CMK (cell line): ENCODE results near the gene CNTN5.

ENCODE experiments used
- DNase-seq: peaks from one replicate; pipeline ENCODE4 v3.0.0-alpha.2; 2010; ENCODE audit warnings: low read depth

CNTN5 gene

GRCh38 chr11:100328626-100329340 lies 1308.0 kb downstream of the CNTN5 start:
- DNase-seq: no peak

- DNase-seq: no peak
Observed at GRCh38 chr11:100329352-100329751, 1308.6 kb downstream of the CNTN5 start.

GRCh38 chr11:100336873-100337272 lies 1316.1 kb downstream of the CNTN5 start:
- no peak for DNase-seq

DNA sequence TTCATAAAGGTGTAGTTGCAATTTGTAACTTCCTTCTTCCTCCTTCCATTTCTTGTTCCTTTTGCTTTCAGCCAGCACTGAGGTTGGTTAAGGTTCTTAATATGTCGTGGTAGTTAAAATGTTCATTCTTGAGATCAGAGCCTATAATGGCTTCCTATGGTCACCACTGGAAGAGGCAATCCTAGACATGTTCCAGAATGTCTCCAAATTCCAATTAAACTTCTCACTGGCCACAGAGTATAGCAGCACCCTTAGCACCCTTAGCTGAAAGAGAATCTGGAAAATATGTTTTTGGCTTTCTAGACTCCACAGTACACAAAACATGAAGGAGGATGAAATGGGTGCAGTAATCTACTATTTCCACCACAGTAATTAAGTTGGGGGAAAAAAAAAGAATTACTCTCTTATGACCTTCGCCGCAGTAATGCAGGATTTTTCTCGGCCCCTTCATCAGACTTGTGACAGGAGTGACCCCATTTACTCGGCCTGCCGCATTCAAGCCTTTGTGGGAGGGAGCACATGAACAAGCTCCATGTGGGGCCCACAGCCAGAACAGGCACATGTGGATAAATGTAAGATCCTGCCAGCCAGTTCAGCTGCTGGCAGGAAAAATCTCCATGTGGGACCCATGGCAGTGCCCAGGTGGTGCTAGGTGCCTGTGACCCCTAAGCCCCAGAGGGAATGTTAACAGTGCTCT lies 1317.5 kb downstream of the CNTN5 start:
- DNase-seq: no peak

DNA sequence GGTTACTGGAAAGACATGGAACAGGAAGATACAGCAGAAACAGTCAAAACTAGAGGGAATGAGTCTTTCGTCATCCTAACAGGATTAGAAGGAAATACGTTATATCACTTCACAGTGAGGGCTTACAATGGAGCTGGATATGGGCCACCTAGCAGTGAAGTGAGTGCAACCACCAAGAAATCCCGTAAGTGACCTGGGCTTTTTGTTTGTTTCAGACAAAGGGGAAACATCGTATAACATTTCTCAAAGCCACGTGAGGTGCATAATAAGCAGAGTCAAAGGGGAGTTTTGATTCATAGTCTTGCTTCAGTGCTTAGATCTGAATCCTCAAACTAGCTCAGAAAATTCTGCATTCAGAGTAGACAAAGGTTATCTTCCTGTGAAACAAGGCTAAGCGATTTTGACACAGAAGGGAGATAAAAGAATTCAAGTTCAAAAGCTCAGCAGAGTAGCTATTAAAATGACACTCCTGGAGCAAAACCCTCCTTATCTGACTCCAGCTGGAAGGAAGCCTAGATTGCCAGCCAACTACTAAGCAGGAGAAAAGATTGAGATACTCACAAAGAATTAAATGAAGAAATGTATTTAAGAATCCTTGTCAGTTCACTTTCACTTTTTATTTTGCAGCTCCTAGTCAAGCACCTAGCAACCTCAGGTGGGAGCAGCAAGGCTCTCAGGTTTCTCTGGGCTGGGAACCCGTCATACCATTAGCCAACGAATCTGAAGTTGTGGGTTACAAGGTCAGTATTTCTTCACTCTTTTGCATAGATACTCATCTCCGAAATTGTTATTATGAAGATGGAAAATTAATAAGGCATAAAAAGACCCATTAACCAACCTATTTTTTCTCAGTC lies 1319.9 kb downstream of the CNTN5 start:
- no peak for DNase-seq

DNA sequence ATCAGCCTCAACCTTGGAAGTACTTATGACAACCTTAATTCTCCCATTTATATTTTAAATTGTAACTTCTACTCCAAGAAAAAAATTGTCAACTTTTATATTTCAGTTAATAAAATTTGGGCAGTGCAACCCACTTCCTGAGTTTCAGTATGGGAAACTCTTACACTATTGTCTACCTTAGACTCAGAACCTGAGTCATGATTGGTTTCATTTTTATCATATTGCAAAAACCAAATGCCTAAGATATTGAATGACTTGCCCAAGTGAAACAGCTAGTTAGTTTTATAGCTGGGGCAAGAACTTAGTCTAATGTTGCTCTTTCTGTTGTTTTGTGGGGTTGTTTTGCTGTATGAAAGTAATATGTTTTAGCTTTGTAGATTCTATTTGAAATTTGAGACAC lies 1332.3 kb downstream of the CNTN5 start:
- no peak for DNase-seq

DNA sequence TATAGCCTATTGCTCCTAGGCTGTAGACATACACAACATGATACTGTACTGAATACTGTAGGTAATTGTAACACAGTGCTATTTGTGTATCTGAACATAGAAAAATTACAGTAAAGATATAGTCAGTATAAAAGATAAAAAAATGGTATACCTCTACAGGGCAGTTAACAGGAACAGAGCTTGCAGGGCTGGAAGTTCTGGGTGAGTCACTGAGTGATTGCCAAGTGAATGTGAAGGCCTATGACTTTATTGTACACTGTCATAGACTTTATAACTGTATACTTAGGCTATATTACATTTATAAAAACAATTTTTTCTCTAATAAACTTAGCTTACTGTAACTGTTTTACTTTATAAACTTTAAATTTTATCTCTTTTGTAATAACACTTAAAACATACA lies 1334.0 kb downstream of the CNTN5 start:
- DNase-seq: no peak

DNA sequence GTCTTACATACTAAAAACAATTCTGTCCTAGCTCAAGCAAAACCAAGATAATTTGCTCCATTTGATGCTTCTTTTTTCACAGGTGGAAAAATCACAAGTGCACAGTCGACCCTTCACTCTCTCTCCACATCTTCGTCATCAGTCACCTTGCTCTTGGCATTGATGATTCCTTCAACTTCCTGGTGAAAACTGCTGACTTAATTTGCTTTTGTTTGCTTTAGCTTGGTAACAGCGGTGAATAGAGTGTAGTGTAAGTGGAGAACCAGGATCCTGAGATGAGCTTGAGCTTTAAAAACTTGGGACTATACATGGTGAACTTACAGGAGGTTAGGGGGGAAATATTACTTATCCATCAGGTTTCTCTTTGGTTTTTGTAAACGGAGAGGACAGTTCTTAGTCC lies 1335.3 kb downstream of the CNTN5 start:
- DNase-seq: no peak

DNA sequence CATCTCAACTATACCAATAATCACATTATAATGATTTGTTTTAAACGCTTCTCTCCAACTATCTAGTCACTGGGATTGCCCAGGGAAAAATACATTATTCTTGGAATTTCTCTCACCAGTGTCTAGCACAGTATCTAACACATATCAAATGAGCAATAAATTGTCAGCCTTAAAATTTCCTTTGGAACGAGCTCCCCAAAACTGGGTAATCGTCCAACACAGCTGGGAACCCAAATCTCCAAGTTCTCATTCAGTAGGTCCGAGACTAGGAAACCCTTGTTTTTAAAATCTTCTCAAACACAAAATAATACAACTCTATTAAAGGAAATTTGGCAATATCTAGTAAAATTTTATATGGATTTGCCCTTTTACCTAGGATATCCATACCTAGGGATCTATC lies 1338.5 kb downstream of the CNTN5 start:
- DNase-seq: no peak

DNA sequence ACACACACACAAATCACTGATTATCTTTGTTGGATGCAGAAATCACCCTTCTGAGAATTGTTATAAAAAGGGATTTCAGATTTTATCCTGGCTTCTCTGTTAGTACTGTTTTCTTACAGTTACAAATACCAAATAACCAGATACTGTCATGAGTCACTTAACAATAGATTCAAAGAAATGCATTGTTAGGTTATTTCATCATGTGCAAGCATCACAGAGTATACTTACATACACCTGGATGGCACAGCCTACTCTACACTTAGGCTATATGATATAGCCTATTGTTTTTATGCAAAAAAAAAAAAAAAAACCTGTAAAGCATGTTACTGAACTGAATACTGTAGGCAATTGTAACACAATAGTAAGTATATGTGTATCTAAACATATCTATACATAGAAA lies 1347.1 kb downstream of the CNTN5 start:
- DNase-seq: no peak

- no peak for DNase-seq
Observed at GRCh38 chr11:100383357-100383865, 1362.7 kb downstream of the CNTN5 start.

- DNase-seq: no peak
Observed at GRCh38 chr11:100396266-100396665, 1375.5 kb downstream of the CNTN5 start.

- DNase-seq: no peak
Observed at GRCh38 chr11:100397401-100397800, 1376.7 kb downstream of the CNTN5 start.

DNA sequence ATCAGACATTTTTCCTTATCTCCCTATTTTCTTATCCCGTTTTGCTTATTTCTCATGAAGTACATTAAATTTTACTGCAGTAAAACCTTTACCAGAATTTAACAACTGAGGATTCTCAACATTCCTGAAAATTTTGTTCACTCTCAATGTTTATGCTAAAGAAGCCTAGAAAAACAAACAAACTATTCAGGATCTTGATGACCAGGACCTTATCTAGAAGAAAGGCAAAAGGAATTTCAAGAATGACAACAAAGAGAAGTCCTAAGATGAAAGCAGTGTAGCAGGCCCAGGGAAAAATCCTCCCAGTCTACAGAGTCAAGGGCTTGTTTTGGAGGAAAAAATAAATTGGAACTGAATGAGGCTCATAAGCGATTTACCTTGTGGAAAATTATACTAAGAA lies 1383.1 kb downstream of the CNTN5 start:
- DNase-seq: no peak

DNA sequence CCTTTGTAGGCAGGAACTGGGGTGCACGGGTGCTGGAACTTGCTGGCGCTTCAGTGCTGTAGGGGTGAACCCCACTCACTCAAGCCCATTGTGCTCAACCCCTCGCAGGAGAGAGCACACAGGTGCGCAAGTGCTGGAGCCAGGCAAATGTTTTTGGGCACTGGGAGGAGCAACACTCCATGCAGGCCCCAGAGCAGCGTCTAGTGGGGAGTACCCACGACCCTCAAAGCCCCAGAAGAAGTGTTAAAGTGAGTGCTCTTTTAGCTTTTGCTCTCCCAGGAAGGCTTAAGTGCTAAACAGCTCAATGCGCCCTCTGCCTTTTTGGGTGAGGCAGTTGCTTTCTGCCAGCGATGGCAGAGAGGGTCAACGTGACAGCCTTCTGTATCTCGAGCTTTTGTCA lies 1384.2 kb downstream of the CNTN5 start:
- DNase-seq: no peak
